HG03103 (cell line): Measurements from ENCODE around the gene PHLPP1.

Source experiments
- ATAC-seq: cut with Tn5 transposase; IDR thresholded peaks from one replicate; pipeline ENCODE4 v1.9.1; 2021; ENCODE audit warnings: low read depth; ENCODE audit not compliant: unreplicated experiment

The PHLPP1 gene

GRCh38 chr18:62769216-62769615, 53.9 kb downstream of the PHLPP1 start:
- no peak for ATAC-seq

GRCh38 chr18:62771494-62772270, 56.3 kb downstream of the PHLPP1 start:
- peak; percentile 68 for ATAC-seq

GRCh38 chr18:62772860-62773584, 57.7 kb downstream of the PHLPP1 start:
- no peak for ATAC-seq

GRCh38 chr18:62773691-62774090, 58.4 kb downstream of the PHLPP1 start:
- ATAC-seq = no peak

GRCh38 chr18:62776024-62776570, 60.8 kb downstream of the PHLPP1 start:
- ATAC-seq = no peak

GRCh38 chr18:62777814-62778213, 62.5 kb downstream of the PHLPP1 start:
- ATAC-seq = no peak

GRCh38 chr18:62778976-62779869, 63.9 kb downstream of the PHLPP1 start:
- no peak for ATAC-seq

- no peak for ATAC-seq
Observed at GRCh38 chr18:62781262-62781661, 65.9 kb downstream of the PHLPP1 start.

GRCh38 chr18:62781893-62782292, 66.6 kb downstream of the PHLPP1 start:
- no peak for ATAC-seq

- ATAC-seq = no peak
Observed at GRCh38 chr18:62784338-62784965, 69.1 kb downstream of the PHLPP1 start.

GRCh38 chr18:62784966-62785413, 69.6 kb downstream of the PHLPP1 start:
- ATAC-seq = no peak

- ATAC-seq = no peak
Observed at GRCh38 chr18:62786689-62787088, 71.3 kb downstream of the PHLPP1 start.

GRCh38 chr18:62788111-62788510, 72.8 kb downstream of the PHLPP1 start:
- no peak for ATAC-seq

- ATAC-seq = no peak
Observed at GRCh38 chr18:62788876-62789275, 73.5 kb downstream of the PHLPP1 start.

GRCh38 chr18:62790871-62791772, 75.8 kb downstream of the PHLPP1 start:
- ATAC-seq = no peak

GRCh38 chr18:62792016-62792415, 76.7 kb downstream of the PHLPP1 start:
- ATAC-seq = no peak

GRCh38 chr18:62795813-62796212, 80.5 kb downstream of the PHLPP1 start:
- ATAC-seq = no peak

- no peak for ATAC-seq
Observed at GRCh38 chr18:62796216-62796621, 80.9 kb downstream of the PHLPP1 start.

GRCh38 chr18:62797329-62797728, 82.0 kb downstream of the PHLPP1 start:
- ATAC-seq = no peak
